GM18868 (cell line): ENCODE measurements around the gene TTPAL.

Experiments used
- ATAC-seq: cut with Tn5 transposase; IDR thresholded peaks from one replicate; pipeline ENCODE4 v1.9.1; 2021; ENCODE audit warnings: mild to moderate bottlenecking, moderate library complexity; ENCODE audit not compliant: unreplicated experiment

The TTPAL gene

GRCh38 chr20:44495257-44495656 lies 19.6 kb downstream of the TTPAL start:
- ATAC-seq = no peak

GRCh38 chr20:44495802-44496481 lies 20.3 kb downstream of the TTPAL start:
- peak; percentile 60 for ATAC-seq

DNA sequence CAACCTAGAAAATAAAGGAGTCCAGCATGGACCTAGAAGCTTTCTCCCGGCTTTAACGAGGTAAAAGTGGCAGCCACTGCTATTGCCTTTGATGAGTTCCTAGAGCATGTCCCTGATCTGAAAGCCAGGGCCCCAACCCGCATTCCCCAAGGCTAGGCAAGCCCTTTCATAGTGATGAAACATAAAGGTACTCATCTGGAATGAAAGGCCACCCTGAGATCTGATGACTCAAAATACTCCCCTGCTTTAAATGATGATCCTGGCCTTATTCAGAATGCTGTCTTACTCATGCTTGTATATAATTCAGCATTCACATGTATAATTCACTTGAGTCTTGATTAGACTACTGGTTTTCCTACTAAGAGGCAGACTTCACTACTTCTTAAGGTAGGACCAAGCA lies 21.3 kb downstream of the TTPAL start:
- no peak for ATAC-seq

DNA sequence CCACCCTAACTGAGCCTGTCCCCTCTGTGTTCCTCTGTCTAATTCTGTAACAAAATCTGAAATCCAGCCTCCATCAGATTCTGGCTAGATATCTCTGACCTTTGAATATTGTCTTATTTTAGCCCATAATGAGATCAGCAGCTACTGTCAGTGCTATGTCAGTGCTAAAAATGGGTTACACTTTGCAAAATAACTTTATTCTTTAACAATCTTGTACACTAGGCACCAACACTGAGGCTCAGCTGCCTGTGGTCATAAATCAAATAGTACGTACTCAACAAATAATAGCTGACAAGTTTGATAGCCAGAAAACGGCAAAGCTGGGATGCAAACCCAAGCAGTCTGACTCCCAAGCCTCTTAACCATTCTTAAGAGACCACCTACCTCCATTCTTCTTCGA lies 22.1 kb downstream of the TTPAL start:
- no peak for ATAC-seq

GRCh38 chr20:44500221-44500620 lies 24.5 kb downstream of the TTPAL start:
- ATAC-seq = no peak

GRCh38 chr20:44501448-44501847 lies 25.8 kb downstream of the TTPAL start:
- ATAC-seq = no peak

GRCh38 chr20:44502968-44503367 lies 27.3 kb downstream of the TTPAL start:
- no peak for ATAC-seq

DNA sequence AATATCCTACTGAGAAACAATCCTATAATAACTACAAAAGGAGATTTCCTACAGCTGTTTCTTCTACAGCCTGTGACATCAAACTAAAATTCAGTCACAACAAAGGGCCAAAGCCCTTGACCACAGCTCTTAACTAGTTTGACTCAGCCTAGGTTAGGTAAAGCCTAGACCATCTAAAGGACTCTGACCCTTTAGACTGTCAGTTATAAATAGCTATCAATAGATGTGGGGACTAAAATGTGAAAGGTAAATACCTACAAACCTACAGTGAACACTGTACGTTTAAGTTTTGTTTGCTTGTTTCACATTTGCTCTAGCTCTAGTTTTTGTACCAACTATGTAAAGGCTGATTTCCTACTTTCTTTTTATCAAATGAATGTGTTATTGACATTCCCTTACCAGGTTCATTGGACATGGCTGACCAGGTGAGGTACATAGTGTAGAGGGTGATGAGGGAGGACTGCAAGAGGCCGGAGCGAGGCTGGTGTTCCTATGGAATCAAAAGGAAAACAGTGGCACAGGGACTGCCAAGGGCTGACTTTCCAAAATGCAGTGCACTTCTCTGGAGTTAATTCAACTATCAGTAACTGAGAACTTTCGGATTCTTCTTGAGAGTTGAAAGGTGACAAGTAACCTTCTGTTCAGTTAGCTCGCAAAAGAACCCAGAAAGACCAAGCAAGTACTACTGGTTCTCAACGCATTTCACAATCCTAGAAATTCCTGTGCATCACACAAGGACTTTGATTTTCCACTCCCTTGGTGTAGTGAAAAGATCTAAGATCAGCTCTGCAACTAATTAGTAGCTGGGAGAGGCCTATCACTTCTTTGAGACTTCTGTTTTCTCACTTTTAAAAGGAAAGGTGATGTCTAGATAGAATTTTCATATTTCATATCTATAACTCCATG lies 29.0 kb downstream of the TTPAL start:
- ATAC-seq = no peak

DNA sequence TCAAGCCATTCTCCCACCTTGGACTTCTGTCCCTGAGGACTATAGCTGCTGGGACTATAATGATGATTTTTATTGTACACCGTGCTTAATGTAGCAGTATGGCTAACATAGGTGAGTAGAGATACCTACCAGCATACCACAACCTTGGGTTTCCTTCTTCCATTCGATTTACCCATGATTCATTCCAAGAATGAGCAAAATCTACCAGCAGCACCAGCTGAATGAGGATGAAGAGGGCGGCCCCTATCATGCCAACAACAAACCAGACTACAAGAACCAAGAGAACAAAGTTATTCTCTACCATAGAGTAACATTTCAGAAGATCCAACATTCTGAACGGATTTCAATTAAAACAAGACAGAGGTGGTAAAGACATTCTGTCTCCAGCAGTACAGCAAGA lies 34.1 kb downstream of the TTPAL start:
- no peak for ATAC-seq

DNA sequence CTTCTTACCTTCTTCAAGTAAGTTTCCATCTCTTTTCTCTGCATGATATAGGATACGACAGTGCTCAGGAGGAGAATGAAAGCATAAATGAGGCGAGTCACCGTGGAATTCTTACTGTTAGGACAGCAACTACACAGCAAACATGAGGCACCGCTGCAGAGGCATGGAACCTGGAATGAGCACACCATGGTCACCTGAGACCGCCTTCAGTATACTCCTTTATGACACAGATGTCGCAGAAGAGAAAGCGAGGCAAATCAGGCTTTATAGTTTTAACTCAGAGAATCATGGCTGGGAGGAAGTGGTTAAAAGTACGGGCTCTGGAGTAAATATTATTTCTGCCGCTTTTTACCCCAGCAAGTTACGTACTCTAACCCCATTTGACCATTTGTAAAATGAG lies 38.2 kb downstream of the TTPAL start:
- no peak for ATAC-seq

DNA sequence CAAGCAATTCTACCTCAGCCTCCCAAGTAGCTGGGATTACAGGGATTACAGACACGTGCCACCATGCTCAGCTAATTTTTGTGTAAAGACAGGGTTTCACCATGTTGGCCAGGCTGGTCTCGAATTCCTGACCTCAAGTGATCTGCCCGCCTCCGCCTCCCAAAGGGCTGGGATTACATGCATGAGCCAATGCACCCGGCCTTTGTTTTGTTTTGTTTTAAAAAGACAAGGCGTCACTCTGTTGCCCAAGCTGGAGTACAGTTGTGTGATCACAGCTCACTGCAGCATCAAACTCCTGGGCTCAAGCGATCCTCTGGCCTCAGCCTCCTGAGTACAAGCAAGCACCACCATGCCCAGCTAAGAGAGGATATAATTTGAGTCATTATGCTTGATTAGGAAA lies 40.8 kb downstream of the TTPAL start:
- no peak for ATAC-seq

DNA sequence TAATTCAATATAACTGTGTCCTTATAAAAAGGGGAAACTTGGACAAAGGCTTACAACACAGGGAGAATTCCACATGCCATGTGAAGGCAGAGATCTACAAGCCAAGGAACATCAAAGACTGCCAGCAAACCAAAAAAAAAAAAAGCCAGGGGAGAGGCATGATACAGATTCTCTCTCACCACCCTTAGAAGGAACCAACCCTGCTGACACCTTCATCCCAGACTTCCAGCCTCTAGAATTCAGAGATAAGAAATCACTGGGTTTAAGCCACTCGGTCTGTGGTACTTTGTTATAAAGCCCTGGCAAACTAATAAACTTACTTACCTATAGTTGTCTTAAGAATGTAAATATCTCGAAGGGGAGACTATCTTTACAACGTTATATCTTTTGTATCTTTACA lies 41.8 kb downstream of the TTPAL start:
- no peak for ATAC-seq

DNA sequence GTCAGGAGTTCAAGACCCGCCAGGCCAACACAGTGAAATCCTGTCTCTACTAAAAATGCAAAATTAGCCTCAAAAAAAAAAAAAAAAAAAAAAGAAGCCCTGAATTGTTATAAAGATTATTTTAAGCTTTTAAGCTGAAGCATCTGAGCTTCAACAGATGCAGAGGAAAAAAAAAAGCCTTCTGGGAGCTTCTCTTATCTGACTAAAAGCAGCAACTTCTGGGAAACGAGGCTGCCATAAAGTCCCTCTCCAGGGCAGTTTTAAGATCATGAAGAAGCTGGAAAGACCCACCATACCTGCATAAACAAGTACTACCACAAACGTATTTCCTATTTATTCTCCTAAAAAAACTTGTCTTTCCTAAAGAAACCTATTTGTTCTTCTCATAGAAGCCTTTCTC lies 42.6 kb downstream of the TTPAL start:
- no peak for ATAC-seq

DNA sequence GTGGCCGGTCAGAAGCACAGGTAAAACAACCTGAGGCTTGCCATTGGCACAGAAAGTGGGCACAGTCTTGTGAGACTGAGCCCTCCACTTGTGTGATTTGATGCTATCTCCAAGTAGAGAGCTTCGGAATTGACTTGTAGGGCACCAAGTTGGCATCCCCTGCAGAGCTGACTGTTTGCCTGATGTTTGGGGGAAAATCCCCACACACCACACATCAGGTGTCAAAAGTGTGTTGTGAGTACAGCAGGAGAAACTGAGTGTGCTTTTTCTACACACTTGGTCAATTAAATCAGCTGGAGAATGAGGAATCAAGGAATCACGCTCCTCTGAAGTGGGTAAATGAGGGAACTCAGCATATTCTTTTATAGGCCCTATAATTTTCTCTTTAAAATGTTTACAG lies 45.2 kb downstream of the TTPAL start:
- ATAC-seq = no peak

DNA sequence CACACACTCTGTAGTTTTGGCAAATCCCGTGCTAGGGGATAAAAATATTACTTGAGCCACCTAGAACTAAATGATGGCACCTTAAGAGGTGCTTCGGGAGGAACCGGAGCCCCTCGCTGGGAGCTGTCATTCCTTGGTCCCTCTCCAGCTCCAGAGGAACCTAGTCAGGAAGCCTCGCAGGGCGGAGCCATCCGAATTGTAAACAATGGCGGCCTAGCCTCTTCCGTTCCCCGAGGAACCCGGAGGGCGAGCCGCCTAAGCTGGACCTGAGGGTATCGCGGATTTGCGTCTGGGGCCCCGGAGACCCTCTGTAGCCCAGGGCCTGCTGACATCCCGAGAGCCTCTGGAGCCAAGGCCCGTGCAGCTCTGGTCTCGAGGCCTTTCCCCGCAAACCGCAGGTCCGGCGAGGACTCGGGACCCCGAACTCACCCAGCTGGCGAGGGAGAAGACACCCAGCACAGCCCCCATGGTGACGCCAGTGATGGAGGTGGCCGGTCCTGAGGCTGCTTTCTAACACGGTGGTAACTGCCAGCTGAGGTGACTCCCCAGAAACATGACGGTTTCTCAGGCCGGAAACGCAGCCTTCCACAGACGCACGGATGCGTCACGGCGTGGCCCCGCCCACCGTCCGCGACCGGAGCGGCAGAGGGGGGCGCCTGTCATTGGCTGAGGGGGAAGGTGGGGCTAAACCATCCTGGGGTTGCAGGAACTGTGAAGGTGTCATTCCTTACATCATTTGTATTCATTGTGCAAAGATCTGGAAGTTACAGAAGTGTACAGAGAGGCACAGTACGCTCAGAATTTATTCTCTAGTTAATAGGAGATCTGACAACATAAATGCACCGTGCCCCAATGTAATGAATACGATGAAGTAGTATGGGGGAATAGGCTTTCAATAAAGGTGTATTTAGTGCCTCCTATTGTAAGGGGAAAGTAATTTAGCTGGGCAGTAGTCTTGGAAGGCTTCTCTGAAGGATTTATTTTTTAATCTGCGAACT lies 46.1 kb downstream of the TTPAL start, which contains the start of gene SERINC3:
SERINC3 (minus strand) TSS at position 587 of the 998 bp plus-strand sequence; CDS start at position 468, 119 bp downstream.
- ATAC-seq = peak; percentile 97

DNA sequence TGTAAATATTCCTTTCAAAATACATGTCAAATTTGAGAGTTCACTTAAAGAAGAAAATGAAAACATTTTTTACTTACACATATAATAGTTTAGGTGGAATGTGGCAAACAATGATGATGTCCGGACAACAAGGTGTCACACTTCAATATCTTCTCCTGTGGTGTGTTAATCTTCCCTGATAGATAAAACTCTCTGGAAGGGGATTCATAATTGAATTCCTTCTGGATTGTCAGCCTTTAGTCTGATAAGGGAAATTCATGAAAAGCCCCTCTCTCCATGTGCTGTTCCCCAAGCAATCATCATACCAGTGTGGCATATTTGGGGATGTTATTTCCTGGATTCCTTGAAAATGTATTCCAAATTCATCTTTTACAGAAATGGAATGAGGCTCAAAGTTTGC lies 47.2 kb downstream of the TTPAL start:
- ATAC-seq = no peak

GRCh38 chr20:44523746-44524145 lies 48.1 kb downstream of the TTPAL start:
- ATAC-seq = no peak

DNA sequence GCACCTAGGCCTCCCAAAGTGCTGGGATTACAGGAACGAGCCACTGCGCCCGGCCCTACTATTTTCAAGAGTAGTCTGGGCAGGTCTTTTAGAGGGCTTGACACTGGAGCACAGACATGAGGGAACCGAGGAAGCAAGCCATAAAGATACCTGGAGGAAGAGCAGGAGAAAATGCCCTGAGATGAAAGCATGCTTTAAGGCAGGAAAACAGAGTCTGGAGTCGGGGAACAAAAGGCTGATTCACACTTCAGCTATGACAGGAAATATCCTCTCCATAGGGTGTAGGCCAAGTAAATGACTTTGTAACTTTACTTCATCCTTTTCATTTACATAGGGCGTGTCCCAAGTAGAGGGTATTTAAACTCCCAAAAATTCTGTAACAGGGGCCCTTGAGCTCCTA lies 50.5 kb downstream of the TTPAL start:
- no peak for ATAC-seq

DNA sequence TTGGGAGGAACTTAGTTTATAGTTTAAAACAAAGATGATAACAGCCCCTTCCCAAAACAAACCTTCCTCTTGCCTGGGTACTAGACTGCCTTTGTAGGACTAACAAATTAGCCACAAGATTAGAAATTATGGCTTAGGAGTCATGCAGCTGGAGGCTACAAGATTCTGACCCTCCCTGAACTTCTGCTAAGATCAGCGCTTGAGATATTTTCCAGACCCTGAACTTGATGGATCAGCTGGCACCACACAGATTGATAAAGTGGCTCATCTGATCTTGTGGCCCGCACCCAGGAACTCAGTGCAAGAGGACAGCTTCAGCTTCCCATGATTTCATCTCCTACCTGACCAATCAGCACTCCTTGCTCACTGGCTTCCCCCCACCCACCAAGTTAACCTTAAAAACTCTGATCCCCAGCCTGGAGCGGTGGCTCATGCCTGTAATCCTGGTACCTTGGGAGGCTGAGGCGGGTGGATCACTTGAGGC lies 52.1 kb downstream of the TTPAL start:
- ATAC-seq = no peak

DNA sequence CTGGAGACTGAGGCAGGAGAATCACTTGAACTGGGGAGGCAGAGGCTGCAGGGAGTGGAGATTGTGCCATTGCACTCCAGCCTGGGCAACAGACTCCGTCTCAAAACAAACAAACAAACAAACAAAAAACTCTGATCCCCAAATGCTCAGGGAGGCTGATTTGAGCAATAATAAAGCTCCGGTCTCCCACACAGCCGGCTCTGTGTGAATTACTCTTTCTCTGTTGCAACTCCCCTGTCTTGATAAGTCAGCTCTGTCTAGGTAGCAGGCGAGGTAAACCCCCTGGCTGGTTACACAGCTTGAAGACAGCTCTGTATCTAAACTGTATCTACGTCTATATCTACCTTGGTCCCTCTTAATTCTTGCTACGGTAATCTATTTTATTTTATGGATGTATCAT lies 52.6 kb downstream of the TTPAL start:
- ATAC-seq = no peak
